CD4-positive, alpha-beta memory T cell (primary cell): ENCODE data around the gene USF1. TPM values are rescaled to one million over a fixed set of nuclear protein-coding genes. Genes with fewer than 3 reads are reported as not detected.
A peak's percentile ranks its signal among the peaks of the same experiment; 100 is the strongest.

Source experiments
- CTCF ChIA-PET: fragments of 350-600 bp; sonication (Branson Sonifier 250); formaldehyde crosslinking; loops from one replicate; lab custom pipeline; 2021; ENCODE audit warnings: inconsistent platforms; ENCODE audit not compliant: partially characterized antibody; lab: Charles Lee
- POLR2A ChIA-PET: fragments of 350-600 bp; sonication (Branson Sonifier 250); formaldehyde crosslinking; loops from one replicate; lab custom pipeline; 2021; ENCODE audit not compliant: partially characterized antibody; lab: Charles Lee
- DNase-seq, 5 donors: peaks; one replicate each; pipeline versions ENCODE4 v3.0.0 to v3.0.0-alpha.2; 2020 to 2022; ENCODE audit warnings: mixed read lengths in 1 of 5
- H3K27ac ChIP-seq: one replicate; pipeline ENCODE4 v1.7.0; 2013; ENCODE audit warnings: low read depth, low read length
- H3K27me3 ChIP-seq: 2 replicates; pipeline ENCODE4 v1.7.0; 2013; ENCODE audit warnings: mild to moderate bottlenecking, low read length, moderate library complexity; ENCODE audit not compliant: insufficient read depth
- H3K36me3 ChIP-seq: 2 replicates; pipeline ENCODE4 v1.7.0; 2013; ENCODE audit warnings: mild to moderate bottlenecking, low read length, moderate library complexity; ENCODE audit not compliant: insufficient read depth
- H3K4me1 ChIP-seq: 2 replicates; pipeline ENCODE4 v1.7.0; 2013; ENCODE audit warnings: mild to moderate bottlenecking, low read length, moderate library complexity; ENCODE audit not compliant: insufficient read depth
- H3K4me3 ChIP-seq, 2 donors: one replicate each; pipeline ENCODE4 v1.7.0; 2013; ENCODE audit warnings: low read length in 2 of 2, mild to moderate bottlenecking in 1 of 2
- H3K9me3 ChIP-seq, 2 donors: one replicate each; pipeline ENCODE4 v1.7.0; 2013; ENCODE audit warnings: low read length in 2 of 2, control low read depth in 1 of 2; ENCODE audit not compliant: control insufficient read depth in 1 of 2
- H3K27ac Mint-ChIP-seq, 7 donors: one replicate each; pipeline ENCODE4 v1.8.0; 2020 to 2021; ENCODE audit warnings: mixed read lengths in 7 of 7, mild to moderate bottlenecking in 6 of 7, inconsistent platforms in 3 of 7, moderate library complexity in 3 of 7
- H3K27me3 Mint-ChIP-seq, 2 donors: one replicate each; pipeline ENCODE4 v1.8.0; 2020 to 2021; ENCODE audit warnings: mixed read lengths in 2 of 2
- H3K36me3 Mint-ChIP-seq, 2 donors: one replicate each; pipeline ENCODE4 v1.8.0; 2020 to 2021; ENCODE audit warnings: mixed read lengths in 2 of 2, inconsistent platforms in 1 of 2, mild to moderate bottlenecking in 1 of 2
- H3K4me1 Mint-ChIP-seq, 4 donors: one replicate each; pipeline ENCODE4 v1.8.0; 2020 to 2021; ENCODE audit warnings: mixed read lengths in 4 of 4, mild to moderate bottlenecking in 1 of 4
- H3K4me3 Mint-ChIP-seq, 8 donors: one replicate each; pipeline ENCODE4 v1.8.0; 2020 to 2021; ENCODE audit warnings: mixed read lengths in 8 of 8, mild to moderate bottlenecking in 7 of 8, moderate library complexity in 6 of 8, inconsistent platforms in 3 of 8
- H3K9me3 Mint-ChIP-seq, 8 donors: one replicate each; pipeline ENCODE4 v1.8.0; 2020 to 2021; ENCODE audit warnings: mixed read lengths in 8 of 8, mild to moderate bottlenecking in 5 of 8, inconsistent platforms in 3 of 8, moderate library complexity in 1 of 8
- intact Hi-C: fragments of 100-400 bp; cut with micrococcal nuclease; formaldehyde crosslinking; loops from one replicate; pipeline ENCODE4 v1.15.1; 2023
- polyA plus RNA-seq, 2 donors: library from polyadenylated mRNA; unstranded; fragments of 300-500 nt; fragmentation: Illumina TruSeq; gene quantifications; one replicate each; pipeline ENCODE4 v1.2.3, GENCODE V29; 2021
- total RNA-seq, 2 experiments: library from RNA; stranded (reverse); gene quantifications; one replicate each; pipeline ENCODE4 v1.2.3, GENCODE V29; 2021

The USF1 gene
- total and polyA plus RNA-seq, 4 experiments from 2014 or later: 1.4 to 102 (median 53.6) TPM

DNA sequence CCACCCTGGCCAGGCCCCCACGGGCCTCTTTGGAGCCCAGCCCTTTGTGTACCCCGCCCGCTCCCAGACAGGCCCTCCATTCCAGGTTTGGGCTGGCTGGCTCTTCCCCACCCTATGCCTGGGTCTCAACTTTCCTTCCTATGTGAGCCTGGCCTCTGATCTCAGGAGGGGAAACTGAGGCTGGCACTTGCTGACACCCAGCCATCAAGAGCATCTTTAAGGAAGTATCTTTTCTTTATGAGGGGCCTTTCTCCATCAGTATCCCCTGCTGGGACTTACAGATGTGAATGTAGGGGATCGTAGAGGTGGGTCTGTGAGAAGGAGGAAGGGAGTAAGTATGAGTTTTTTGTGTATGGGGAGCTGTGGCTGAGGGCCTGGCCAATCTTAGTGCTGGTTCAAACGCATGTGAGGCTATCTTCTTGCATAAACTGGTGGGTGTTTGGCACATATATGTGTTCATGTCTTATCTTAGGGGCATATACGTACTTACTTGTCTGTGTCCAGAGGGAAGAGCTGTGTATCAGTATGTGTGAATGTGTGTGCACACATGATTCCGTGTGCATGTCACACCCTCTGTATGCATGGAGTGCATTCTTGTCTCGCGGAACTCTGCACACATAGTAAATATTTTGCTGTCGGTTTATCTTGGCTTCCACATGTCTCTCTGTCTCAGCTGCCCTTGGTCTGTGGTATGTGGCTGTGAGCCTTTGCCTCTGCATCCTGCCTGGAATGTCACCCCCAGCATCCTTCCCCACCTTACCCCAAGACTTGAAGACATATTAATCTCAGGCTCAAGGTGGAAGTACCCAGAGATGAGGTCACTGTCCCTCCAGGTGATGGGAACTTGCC, 38.2 kb upstream of the USF1 start:
- no peaks in the 10 kb centered on the region for H3K9me3 Mint-ChIP-seq

DNA sequence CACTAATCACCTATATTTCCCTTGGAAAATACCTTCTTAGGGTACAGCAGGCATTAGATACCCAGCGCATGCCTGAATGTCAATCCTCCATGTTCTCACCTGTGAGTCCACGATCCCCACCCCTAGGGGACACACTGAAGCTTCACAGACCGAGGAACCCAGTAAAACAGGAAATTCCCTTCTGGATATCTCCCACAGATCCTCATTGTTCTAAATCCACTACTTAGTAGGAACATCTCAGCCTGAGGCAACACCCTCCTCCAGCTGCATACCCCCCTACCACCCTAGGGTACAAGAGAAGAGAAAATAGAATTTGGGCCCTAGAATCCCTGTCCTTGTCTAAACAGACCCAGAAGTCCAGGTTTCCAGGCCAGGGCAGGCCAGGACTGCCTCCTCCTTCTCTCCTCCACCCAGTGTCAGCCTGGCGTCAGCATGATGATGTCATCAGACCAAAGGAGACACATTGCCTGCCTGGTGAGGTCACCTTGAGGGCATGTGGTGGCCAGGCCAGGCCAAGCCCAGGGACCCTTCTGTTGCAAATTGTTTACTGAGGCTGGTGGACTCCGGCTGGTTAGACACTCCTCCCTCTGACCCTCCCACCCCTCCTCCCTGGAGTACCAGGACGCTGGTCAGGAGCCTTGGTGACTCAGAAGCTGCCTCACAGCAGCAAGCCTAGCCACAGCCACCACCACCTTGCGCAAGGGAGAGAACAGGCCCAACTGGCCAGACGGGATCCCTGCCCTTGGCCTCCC, 37.4 kb upstream of the USF1 start:
- ChIA-PET POLR2A (no interaction called here), CTCF (interaction anchor here (2.4 to 4.2 kb wide), 2 partner anchors 12 to 85 kb away, joined by 7 to 14 read pairs; no protein-coding TSS in a partner anchor)
- Mint-ChIP-seq H3K4me1 (no peaks in the 10 kb centered on the region), H3K27me3 (no peaks in the 10 kb centered on the region), H3K36me3 (no peaks in the 10 kb centered on the region), H3K27ac (peak overlapping the region in 1 of 7 donors; percentile 19), H3K9me3 (no peaks in the 10 kb centered on the region), H3K4me3 (no peak overlapping the region)
- Histone ChIP-seq H3K36me3 (no peaks in the 10 kb centered on the region), H3K4me3 (no peak overlapping the region), H3K4me1 (no peaks in the 10 kb centered on the region), H3K9me3 (no peaks in the 10 kb centered on the region), H3K27me3 (no peaks in the 10 kb centered on the region), H3K27ac (no peak overlapping the region)
- intact Hi-C loops: no loop called here
- no peak for DNase-seq

More for the DNA sequence above, 38.2 kb upstream of the USF1 start:
- H3K27ac Mint-ChIP-seq: peak overlapping the region in 2 of 7 donors; percentile 19 to 47
- DNase-seq: no peak
- H3K4me1 ChIP-seq: no peaks in the 10 kb centered on the region
- intact Hi-C loops: no loop called here
- no peak overlapping the region for H3K27ac ChIP-seq
- ChIA-PET POLR2A (interaction anchor here (0.8 to 1.0 kb wide), 3 partner anchors 13 to 33 kb away, joined by 3 to 4 read pairs (median 3); no protein-coding TSS in a partner anchor), CTCF (interaction anchor here (2.4 kb wide), 1 partner anchor 13 kb away, joined by 7 read pairs; no protein-coding TSS in a partner anchor)
- no peaks in the 10 kb centered on the region for H3K27me3 ChIP-seq
- no peaks in the 10 kb centered on the region for H3K36me3 Mint-ChIP-seq
- no peaks in the 10 kb centered on the region for H3K27me3 Mint-ChIP-seq
- no peak overlapping the region for H3K4me3 ChIP-seq
- H3K36me3 ChIP-seq: no peaks in the 10 kb centered on the region
- H3K4me1 Mint-ChIP-seq: no peaks in the 10 kb centered on the region
- no peaks in the 10 kb centered on the region for H3K9me3 ChIP-seq
- no peak overlapping the region for H3K4me3 Mint-ChIP-seq

- Histone ChIP-seq H3K36me3 (no peaks in the 10 kb centered on the region), H3K27me3 (no peaks in the 10 kb centered on the region), H3K27ac (no peak overlapping the region), H3K4me1 (no peaks in the 10 kb centered on the region), H3K4me3 (no peak overlapping the region), H3K9me3 (no peaks in the 10 kb centered on the region)
- ChIA-PET POLR2A (interaction anchor here (1.1 kb wide), 1 partner anchor 14 kb away, joined by 3 read pairs; no protein-coding TSS in a partner anchor), CTCF (interaction anchor here (4.2 kb wide), 1 partner anchor 85 kb away, joined by 14 read pairs; no protein-coding TSS in a partner anchor)
- H3K9me3 Mint-ChIP-seq: no peaks in the 10 kb centered on the region
- no peak overlapping the region for H3K27ac Mint-ChIP-seq
- no peak overlapping the region for H3K4me3 Mint-ChIP-seq
- intact Hi-C loops: no loop called here
- no peaks in the 10 kb centered on the region for H3K36me3 Mint-ChIP-seq
- DNase-seq: no peak
- H3K27me3 Mint-ChIP-seq: no peaks in the 10 kb centered on the region
- H3K4me1 Mint-ChIP-seq: no peaks in the 10 kb centered on the region
Observed at GRCh38 chr1:161082483-161082882, 36.7 kb upstream of the USF1 start.

- H3K27me3 Mint-ChIP-seq: no peaks in the 10 kb centered on the region
- no peaks in the 10 kb centered on the region for H3K4me1 ChIP-seq
- CTCF ChIA-PET: interaction anchor here (0.9 to 4.2 kb wide), 3 partner anchors 13 to 84 kb away, joined by 3 to 14 read pairs (median 3); no protein-coding TSS in a partner anchor
- H3K27ac Mint-ChIP-seq: no peak overlapping the region
- intact Hi-C loops: no loop called here
- POLR2A ChIA-PET: interaction anchor here (0.6 to 1.1 kb wide), 2 partner anchors 13 to 308 kb away, joined by 3 to 4 read pairs; no protein-coding TSS in a partner anchor
- no peak overlapping the region for H3K4me3 ChIP-seq
- DNase-seq: no peak
- H3K9me3 Mint-ChIP-seq: no peaks in the 10 kb centered on the region
- H3K4me1 Mint-ChIP-seq: peaks cover 0 to under 1% (median 0%) of the 10 kb centered on the region in 4 donors
- H3K36me3 ChIP-seq: no peaks in the 10 kb centered on the region
- H3K27me3 ChIP-seq: no peaks in the 10 kb centered on the region
- H3K4me3 Mint-ChIP-seq: no peak overlapping the region
- H3K27ac ChIP-seq: no peak overlapping the region
- no peaks in the 10 kb centered on the region for H3K36me3 Mint-ChIP-seq
- no peaks in the 10 kb centered on the region for H3K9me3 ChIP-seq
Observed at GRCh38 chr1:161081519-161081918, 35.7 kb upstream of the USF1 start.

DNA sequence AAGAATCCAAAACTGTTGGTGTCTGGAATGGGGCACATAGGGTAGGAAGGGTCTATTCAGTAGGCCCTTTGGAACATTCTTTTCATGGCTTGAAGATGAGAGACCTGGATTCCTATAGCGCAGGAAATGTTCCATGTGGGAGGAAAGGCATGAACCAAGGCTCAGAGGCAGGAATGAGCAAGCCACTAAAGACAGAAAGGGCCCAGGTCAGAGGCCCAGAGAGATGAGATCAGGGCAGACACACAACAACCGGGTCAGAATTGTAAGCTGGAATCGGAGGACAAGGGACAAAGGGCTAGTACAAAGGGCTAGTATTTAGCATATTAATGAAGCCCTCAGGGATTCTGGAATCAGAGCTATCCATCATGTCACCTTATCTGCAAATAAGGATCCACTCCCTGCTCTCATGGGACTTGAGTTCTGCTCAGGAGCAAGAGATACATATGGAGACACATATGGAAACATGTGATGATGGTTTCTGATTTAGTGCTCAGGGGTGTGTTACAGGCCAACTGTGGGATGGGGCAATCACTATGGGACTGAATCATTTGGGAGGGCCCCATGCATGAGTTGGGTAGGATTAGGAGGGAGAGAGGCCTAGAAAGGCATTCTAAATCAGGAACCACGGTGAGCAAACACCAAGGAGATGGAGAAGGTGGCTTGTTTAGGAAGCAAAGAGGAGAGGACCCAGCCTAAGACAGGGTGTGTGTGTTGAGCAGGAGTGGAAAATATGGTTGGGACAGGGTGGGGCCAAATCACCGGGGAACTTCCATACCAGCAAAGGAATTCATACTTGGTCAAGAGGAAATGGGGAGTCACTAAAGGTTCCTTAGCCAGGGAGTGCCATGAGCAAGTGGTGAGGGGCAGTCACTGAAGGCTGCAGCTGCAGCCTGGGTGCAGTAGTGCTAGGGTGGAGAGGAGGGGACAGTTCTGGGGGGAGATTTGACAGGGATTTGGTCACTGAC, 34.9 kb upstream of the USF1 start:
- Histone ChIP-seq H3K9me3 (no peaks in the 10 kb centered on the region), H3K4me1 (no peaks in the 10 kb centered on the region), H3K27me3 (no peaks in the 10 kb centered on the region), H3K27ac (no peak overlapping the region), H3K4me3 (no peak overlapping the region), H3K36me3 (no peaks in the 10 kb centered on the region)
- ChIA-PET POLR2A (interaction anchor here (0.6 to 2.0 kb wide), 4 partner anchors 11 to 90 kb away, joined by 3 to 10 read pairs (median 3); partner anchors contain the start of gene ARHGAP30), CTCF (interaction anchor here (0.6 to 4.2 kb wide), 5 partner anchors 12 to 83 kb away, joined by 3 to 14 read pairs (median 3); partner anchors contain the start of gene KLHDC9)
- H3K4me1 Mint-ChIP-seq: peaks cover 0 to 1% (median 0%) of the 10 kb centered on the region in 4 donors
- H3K9me3 Mint-ChIP-seq: no peaks in the 10 kb centered on the region
- H3K36me3 Mint-ChIP-seq: no peaks in the 10 kb centered on the region
- DNase-seq: no peak
- H3K27ac Mint-ChIP-seq: peak overlapping the region in 2 of 7 donors; percentile 38 to 69
- intact Hi-C loops: no loop called here
- no peak overlapping the region for H3K4me3 Mint-ChIP-seq
- H3K27me3 Mint-ChIP-seq: no peaks in the 10 kb centered on the region

DNA sequence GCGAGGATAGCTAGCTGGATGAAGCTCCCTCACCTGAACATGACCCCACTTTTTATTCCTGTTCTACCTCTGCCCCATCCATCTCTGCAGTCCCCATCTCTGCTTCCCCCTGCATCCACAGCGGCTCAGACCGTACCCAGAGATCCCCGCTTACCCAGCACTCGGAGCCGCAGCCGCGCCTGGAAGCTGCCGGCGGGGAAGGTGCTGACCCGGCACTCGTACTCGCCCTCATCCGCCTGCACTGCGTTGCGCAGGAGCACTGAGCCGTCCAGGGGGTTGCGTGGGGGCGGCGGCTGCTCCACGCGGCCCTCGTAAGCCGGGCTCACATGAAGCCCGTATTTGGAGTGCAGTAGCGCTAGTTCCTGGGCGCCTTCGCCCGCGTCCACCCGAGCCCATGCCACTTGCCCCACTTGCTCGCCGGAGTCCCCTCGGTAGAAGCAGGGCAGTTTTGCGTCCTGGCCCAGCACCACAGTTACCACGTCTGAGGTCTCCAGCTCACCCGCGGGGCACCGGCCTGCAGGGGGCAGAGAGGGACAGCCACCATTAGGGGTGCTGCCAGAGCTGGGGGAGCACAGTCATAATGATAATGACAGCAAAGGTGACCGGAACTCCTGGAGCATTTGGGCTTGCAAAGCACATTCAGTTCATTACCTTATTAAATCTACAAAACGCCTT, 33.8 kb upstream of the USF1 start:
- intact Hi-C loops: no loop called here
- no peaks in the 10 kb centered on the region for H3K9me3 Mint-ChIP-seq
- H3K36me3 ChIP-seq: no peaks in the 10 kb centered on the region
- ChIA-PET CTCF (interaction anchor here (0.9 to 4.2 kb wide), 3 partner anchors 18 to 82 kb away, joined by 3 to 14 read pairs (median 10); partner anchors contain the start of genes F11R and KLHDC9), POLR2A (interaction anchor here (0.9 to 2.0 kb wide), 3 partner anchors 9 to 34 kb away, joined by 3 to 10 read pairs (median 6); partner anchors contain the start of genes ARHGAP30 and USF1)
- no peak overlapping the region for H3K4me3 ChIP-seq
- no peak overlapping the region for H3K4me3 Mint-ChIP-seq
- H3K27me3 Mint-ChIP-seq: no peaks in the 10 kb centered on the region
- H3K9me3 ChIP-seq: no peaks in the 10 kb centered on the region
- H3K4me1 Mint-ChIP-seq: peaks cover 0 to 1% (median 0%) of the 10 kb centered on the region in 4 donors
- no peaks in the 10 kb centered on the region for H3K36me3 Mint-ChIP-seq
- H3K4me1 ChIP-seq: no peaks in the 10 kb centered on the region
- no peak overlapping the region for H3K27ac ChIP-seq
- H3K27ac Mint-ChIP-seq: no peak overlapping the region
- no peaks in the 10 kb centered on the region for H3K27me3 ChIP-seq
- no peak for DNase-seq
